H9 (cell line): Measurements from ENCODE around the gene DIS3L2. TPM values are rescaled to one million over a fixed set of nuclear protein-coding genes. Genes with fewer than 3 reads are reported as not detected.

ENCODE experiments used
- DNase-seq: peaks from one replicate; pipeline ENCODE4 v3.0.0-alpha.2; 2017
- H2AFZ ChIP-seq: one replicate; pipeline ENCODE4 v1.6.1; 2013; ENCODE audit warnings: mild to moderate bottlenecking, low read length, control low read depth, moderate library complexity
- H2AK5ac ChIP-seq: 2 replicates; pipeline ENCODE4 v1.6.1; 2013; ENCODE audit warnings: low read length, control low read depth, mixed read lengths; ENCODE audit not compliant: insufficient read length
- H2BK120ac ChIP-seq: one replicate; pipeline ENCODE4 v1.6.1; 2013; ENCODE audit warnings: low read depth, mild to moderate bottlenecking, low read length, control low read depth, inconsistent platforms; ENCODE audit not compliant: poor library complexity, severe bottlenecking
- H2BK12ac ChIP-seq: 2 replicates; pipeline ENCODE4 v1.6.1; 2013; ENCODE audit warnings: low read length, control low read depth, mixed read lengths, low read depth; ENCODE audit not compliant: insufficient read length
- H2BK15ac ChIP-seq: 2 replicates; pipeline ENCODE4 v1.6.1; 2013; ENCODE audit warnings: low read depth, low read length, control low read depth
- H2BK20ac ChIP-seq: one replicate; pipeline ENCODE4 v1.6.1; 2013; ENCODE audit warnings: low read depth, mild to moderate bottlenecking, low read length, control low read depth, inconsistent platforms; ENCODE audit not compliant: poor library complexity, severe bottlenecking
- H2BK5ac ChIP-seq: 2 replicates; pipeline ENCODE4 v1.6.1; 2013; ENCODE audit warnings: low read length, control low read depth, mixed read lengths; ENCODE audit not compliant: insufficient read length
- H3K14ac ChIP-seq: 2 replicates; pipeline ENCODE4 v1.6.1; 2013; ENCODE audit warnings: low read length, control low read depth; ENCODE audit not compliant: insufficient read depth
- H3K18ac ChIP-seq: 2 replicates; pipeline ENCODE4 v1.6.1; 2013; ENCODE audit warnings: low read depth, mild to moderate bottlenecking, mixed read lengths, low read length, control low read depth; ENCODE audit not compliant: insufficient read length
- H3K23ac ChIP-seq: 2 replicates; pipeline ENCODE4 v1.6.1; 2013; ENCODE audit warnings: low read length, control low read depth, mixed read lengths, low read depth; ENCODE audit not compliant: insufficient read length
- H3K23me2 ChIP-seq: 2 replicates; pipeline ENCODE4 v1.6.1; 2013; ENCODE audit warnings: low read depth, mild to moderate bottlenecking, mixed read lengths, low read length, control low read depth; ENCODE audit not compliant: insufficient read length, poor library complexity, severe bottlenecking
- H3K27ac ChIP-seq: 2 replicates; pipeline ENCODE4 v1.5.1; 2013; ENCODE audit warnings: low read length, control low read depth, mixed read lengths, low read depth; ENCODE audit not compliant: insufficient read length
- H3K27me3 ChIP-seq: 2 replicates; pipeline ENCODE4 v1.6.1; 2013; ENCODE audit warnings: low read length, control low read depth, inconsistent platforms; ENCODE audit not compliant: insufficient read depth
- H3K4ac ChIP-seq: 2 replicates; pipeline ENCODE4 v1.6.1; 2013; ENCODE audit warnings: low read depth, mild to moderate bottlenecking, control low read depth, inconsistent platforms, low read length, moderate library complexity
- H3K4me1 ChIP-seq: 2 replicates; pipeline ENCODE4 v1.6.1; 2013; ENCODE audit warnings: low read length, control low read depth, inconsistent platforms; ENCODE audit not compliant: insufficient read depth
- H3K4me2 ChIP-seq: 2 replicates; pipeline ENCODE4 v1.6.1; 2013; ENCODE audit warnings: low read length, control low read depth, mixed read lengths; ENCODE audit not compliant: insufficient read length, insufficient read depth
- H3K56ac ChIP-seq: 2 replicates; pipeline ENCODE4 v1.6.1; 2013; ENCODE audit warnings: low read depth, mild to moderate bottlenecking, mixed read lengths, low read length, control low read depth; ENCODE audit not compliant: insufficient read length
- H3K79me1 ChIP-seq: 2 replicates; pipeline ENCODE4 v1.6.1; 2013; ENCODE audit warnings: low read depth, mild to moderate bottlenecking, moderate library complexity, low read length, control low read depth, inconsistent platforms; ENCODE audit not compliant: insufficient read depth, poor library complexity, severe bottlenecking
- H3K79me2 ChIP-seq: 2 replicates; pipeline ENCODE4 v1.6.1; 2013; ENCODE audit warnings: low read length, control low read depth, inconsistent platforms; ENCODE audit not compliant: insufficient read depth
- H3K9ac ChIP-seq: 2 replicates; pipeline ENCODE4 v1.6.1; 2013; ENCODE audit warnings: low read length, control low read depth, mixed read lengths; ENCODE audit not compliant: insufficient read length; ENCODE audit errors: extremely low read depth
- H3K9me3 ChIP-seq: one replicate; pipeline ENCODE4 v1.6.1; 2013; ENCODE audit warnings: low read depth, low read length, inconsistent platforms; ENCODE audit not compliant: control insufficient read depth
- H3T11ph ChIP-seq: one replicate; pipeline ENCODE4 v1.6.1; 2013; ENCODE audit warnings: mild to moderate bottlenecking, low read length, control low read depth, inconsistent platforms
- H4K20me1 ChIP-seq: one replicate; pipeline ENCODE4 v1.6.1; 2013; ENCODE audit not compliant: control insufficient read depth, insufficient read length, insufficient read depth
- H4K5ac ChIP-seq: 2 replicates; pipeline ENCODE4 v1.6.1; 2013; ENCODE audit warnings: low read depth, mild to moderate bottlenecking, mixed read lengths, low read length, control low read depth; ENCODE audit not compliant: insufficient read length
- H4K8ac ChIP-seq: replicated peaks from 2 replicates; pipeline ENCODE4 v1.6.1; 2013; ENCODE audit warnings: low read length, control low read depth, mixed read lengths, low read depth; ENCODE audit not compliant: insufficient read length
- H4K91ac ChIP-seq: 2 replicates; pipeline ENCODE4 v1.6.1; 2013; ENCODE audit warnings: low read depth, mild to moderate bottlenecking, moderate library complexity, mixed read lengths, low read length, control low read depth; ENCODE audit not compliant: insufficient read length
- H3K27ac Mint-ChIP-seq, 3 experiments: 2 replicates in 2 of 3; 3 replicates in 1 of 3; pipeline ENCODE4 v1.8.0; 2020 to 2021; ENCODE audit warnings: mixed read lengths in 3 of 3, mild to moderate bottlenecking in 1 of 3, moderate library complexity in 1 of 3
- H3K27me3 Mint-ChIP-seq: 2 replicates; pipeline ENCODE4 v1.8.0; 2021; ENCODE audit warnings: low read depth, mild to moderate bottlenecking, moderate library complexity, mixed read lengths
- H3K36me3 Mint-ChIP-seq, 3 experiments: 2 replicates in 2 of 3; 3 replicates in 1 of 3; pipeline ENCODE4 v1.8.0; 2020 to 2021; ENCODE audit warnings: low read depth in 3 of 3, mixed read lengths in 3 of 3; ENCODE audit not compliant: insufficient read depth in 1 of 3
- H3K4me1 Mint-ChIP-seq, 2 experiments: 2 replicates each; pipeline ENCODE4 v1.8.0; 2020; ENCODE audit warnings: mixed read lengths in 2 of 2
- H3K4me3 Mint-ChIP-seq, 2 experiments: 2 replicates in 1 of 2; 3 replicates in 1 of 2; pipeline ENCODE4 v1.8.0; 2020 to 2021; ENCODE audit warnings: mild to moderate bottlenecking in 2 of 2, mixed read lengths in 2 of 2, moderate library complexity in 1 of 2
- H3K9me3 Mint-ChIP-seq, 2 experiments: 2 replicates in 1 of 2; 3 replicates in 1 of 2; pipeline ENCODE4 v1.8.0; 2020; ENCODE audit warnings: mild to moderate bottlenecking in 2 of 2, mixed read lengths in 2 of 2, moderate library complexity in 1 of 2
- CTCF ChIP-seq: fragments of 200-600 bp; sonication (generic); conservative IDR thresholded peaks from 3 replicates; pipeline ENCODE4 v1.8.0; 2021; ENCODE audit warnings: antibody characterized with exemption, mild to moderate bottlenecking
- WGBS: extraction: QIAGEN DNeasy Blood & Tissue Kit; methylation state at CpG from one replicate; pipeline ENCODE4 v1.1.7; 2013; ENCODE audit warnings: missing lambda C conversion rate, low lambda C conversion rate, mixed read lengths; ENCODE audit not compliant: insufficient read length; ENCODE audit errors: extremely low coverage; 5-methylcytosine and 5-hydroxymethylcytosine counted together
- long read RNA-seq: library from polyadenylated mRNA; unstranded; transcript quantifications from one replicate; pipeline ENCODE4 v2.0.0, GENCODE V29; 2020
- total RNA-seq: library from RNA; stranded (reverse); gene quantifications from 2 replicates; pipeline ENCODE4 v1.2.1, GENCODE V29; 2021

Gene DIS3L2
- 28.1 and 28.2 TPM in 2 replicates for total RNA-seq
- long read RNA-seq, transcript DIS3L2-202 (21 exons, 3,501 nt): major isoform, 26 of 51 reads
- long read RNA-seq, partial matches to known transcripts: 7 of 51 reads
- long read RNA-seq, other reads (novel, unspliced or antisense): 13 of 51 reads

GRCh38 chr2:231961349-231962166, at the start of gene DIS3L2:
TSS of gene DIS3L2 (plus strand) at chr2:231961713. CDS start at chr2:232014928, 53,215 bp downstream.
- peak within 1 kb of the TSS; percentile 90 for H3K18ac ChIP-seq
- Mint-ChIP-seq H3K36me3 (peaks cover 0 to 4% (median 4%) of the 10 kb centered on the region in 3 experiments; a peak in 3 of 7 replicates), H3K27ac (peak within 1 kb of the TSS; percentile 70 to 94 (median 82); a peak in 6 of 7 replicates), H3K27me3 (peaks cover 8% of the 10 kb centered on the region), H3K4me3 (peak within 1 kb of the TSS; percentile 80 to 89), H3K9me3 (0 out of 5 replicates have a peak, but pooled peaks cover 0 to 3% of the 10 kb centered on the region in 2 experiments), H3K4me1 (peaks cover 5 to 8% of the 10 kb centered on the region in 2 experiments)
- H2BK5ac ChIP-seq: no peak within 1 kb of the TSS
- H2BK12ac ChIP-seq: no peak within 1 kb of the TSS
- H4K5ac ChIP-seq: no peak within 1 kb of the TSS
- H2AK5ac ChIP-seq: no peak within 1 kb of the TSS
- no peak within 1 kb of the TSS for H3K56ac ChIP-seq
- no peak within 1 kb of the TSS for H3T11ph ChIP-seq
- peaks cover 5% of the 10 kb centered on the region for H3K23me2 ChIP-seq
- whole genome bisulfite sequencing: no CpG with 5 or more reads among the region's 83 CpGs
- H4K8ac ChIP-seq: no peak within 1 kb of the TSS
- H2BK120ac ChIP-seq: no peak within 1 kb of the TSS
- H4K91ac ChIP-seq: no peak within 1 kb of the TSS
- H3K79me1 ChIP-seq: peaks cover 3% of the 10 kb centered on the region
- TF ChIP-seq CTCF: no peak
- H3K23ac ChIP-seq: no peak within 1 kb of the TSS
- DNase-seq: peak; percentile 81
- H3K27me3 ChIP-seq: no peaks in the 10 kb centered on the region
- peaks cover 5% of the 10 kb centered on the region; the same call in 1 of the 2 replicates for H3K4me1 ChIP-seq
- H3K4ac ChIP-seq: no peak within 1 kb of the TSS
- H3K27ac ChIP-seq: no peak within 1 kb of the TSS
- peak within 1 kb of the TSS; percentile 76 for H3K4me2 ChIP-seq
- 0 out of 2 replicates have a peak within 1 kb of the TSS, but pooled peaks have one; percentile 13 for H2BK15ac ChIP-seq
- no peak within 1 kb of the TSS for H2AFZ ChIP-seq
- 0 out of 2 replicates have a peak, but pooled peaks cover 4% of the 10 kb centered on the region for H3K79me2 ChIP-seq
- no peaks in the 10 kb centered on the region for H4K20me1 ChIP-seq
- H2BK20ac ChIP-seq: no peak within 1 kb of the TSS
- H3K14ac ChIP-seq: peak within 1 kb of the TSS; percentile 97
- H3K9ac ChIP-seq: peak within 1 kb of the TSS; percentile 54
- no peaks in the 10 kb centered on the region for H3K9me3 ChIP-seq
